Caco-2 (cell line): ENCODE results near the gene PROKR1. TPM values are rescaled to one million over a fixed set of nuclear protein-coding genes. Genes with fewer than 3 reads are reported as not detected.

Experiments used
- BruUV-seq: library from RNA; stranded (reverse); fragments of 400-500 nt; replicated peaks from 2 replicates; lab custom pipeline; 2021; lab: Mats Ljungman, UMichigan
- CTCF ChIA-PET: fragments of 300-600 bp; sonication (Branson Sonifier 250); formaldehyde crosslinking; loops from one replicate; lab custom pipeline; 2022; ENCODE audit warnings: antibody characterized with exemption; lab: Charles Lee
- POLR2A ChIA-PET: fragments of 300-600 bp; sonication (Branson Sonifier 250); formaldehyde crosslinking; loops from one replicate; lab custom pipeline; 2022; ENCODE audit warnings: antibody characterized with exemption; lab: Charles Lee
- DNase-seq, 2 experiments: peaks; one replicate each; pipeline versions ENCODE4 v3.0.0 to v3.0.0-alpha.2; 2020 to 2022
- H3K27me3 ChIP-seq: replicated peaks from 2 replicates; pipeline ENCODE4 v1.6.0; 2011; ENCODE audit warnings: low read length; ENCODE audit not compliant: control insufficient read depth, insufficient read depth
- H3K36me3 ChIP-seq: 2 replicates; pipeline ENCODE4 v1.5.1; 2011; ENCODE audit warnings: low read length; ENCODE audit not compliant: control insufficient read depth, insufficient read depth
- H3K4me1 ChIP-seq: fragments of 250-450 bp; sonication (Bioruptor Pico); 2 replicates; pipeline ENCODE4 v1.5.1; 2020; ENCODE audit warnings: mild to moderate bottlenecking
- H3K4me3 ChIP-seq: 2 replicates; pipeline ENCODE4 v1.5.1; 2011; ENCODE audit warnings: low read depth, mild to moderate bottlenecking, control low read depth, low read length
- H3K9me3 ChIP-seq: fragments of 250-450 bp; sonication (Bioruptor Pico); 2 replicates; pipeline ENCODE4 v1.5.1; 2020; ENCODE audit warnings: mild to moderate bottlenecking, moderate library complexity
- H3K27ac Mint-ChIP-seq: one replicate; pipeline ENCODE4 v1.8.0; 2022; ENCODE audit warnings: mixed read lengths; ENCODE audit not compliant: unreplicated experiment
- H3K27me3 Mint-ChIP-seq: one replicate; pipeline ENCODE4 v1.8.0; 2022; ENCODE audit warnings: mixed read lengths; ENCODE audit not compliant: insufficient read depth, unreplicated experiment
- H3K36me3 Mint-ChIP-seq: one replicate; pipeline ENCODE4 v1.8.0; 2022; ENCODE audit warnings: mild to moderate bottlenecking, mixed read lengths; ENCODE audit not compliant: insufficient read depth, unreplicated experiment
- H3K4me1 Mint-ChIP-seq: one replicate; pipeline ENCODE4 v1.8.0; 2022; ENCODE audit warnings: low read depth, mixed read lengths; ENCODE audit not compliant: unreplicated experiment
- H3K4me3 Mint-ChIP-seq: one replicate; pipeline ENCODE4 v1.8.0; 2022; ENCODE audit warnings: mild to moderate bottlenecking, moderate library complexity, mixed read lengths; ENCODE audit not compliant: unreplicated experiment
- H3K9me3 Mint-ChIP-seq: one replicate; pipeline ENCODE4 v1.8.0; 2022; ENCODE audit warnings: mixed read lengths; ENCODE audit not compliant: unreplicated experiment
- intact Hi-C: fragments of 100-400 bp; cut with micrococcal nuclease; formaldehyde crosslinking; loops from one replicate; pipeline ENCODE4 v1.10.0; 2022; ENCODE audit not compliant: unreplicated experiment
- total RNA-seq: library from RNA; stranded (reverse); gene quantifications from 2 replicates; pipeline ENCODE4 v1.2.3, GENCODE V29; 2022
- TF ChIP-seq, protein P1 (sequence below), 2 experiments: fragments of 200-600 bp in 1 of 2; IDR thresholded peaks; 1 replicate in 1 of 2; 2 replicates in 1 of 2; pipeline versions ENCODE4 v1.5.1 to v1.8.0; 2011 to 2022; ENCODE audit warnings: antibody characterized with exemption in 1 of 2, control low read depth in 1 of 2, inconsistent platforms in 1 of 2, low read depth in 1 of 2, low read length in 1 of 2, mild to moderate bottlenecking in 1 of 2, moderate library complexity in 1 of 2; ENCODE audit not compliant: insufficient read depth in 1 of 2, severe bottlenecking in 1 of 2, unreplicated experiment in 1 of 2

Gene PROKR1
- total RNA-seq, 1 experiment from 2014 or later, result 0.09 TPM

DNA sequence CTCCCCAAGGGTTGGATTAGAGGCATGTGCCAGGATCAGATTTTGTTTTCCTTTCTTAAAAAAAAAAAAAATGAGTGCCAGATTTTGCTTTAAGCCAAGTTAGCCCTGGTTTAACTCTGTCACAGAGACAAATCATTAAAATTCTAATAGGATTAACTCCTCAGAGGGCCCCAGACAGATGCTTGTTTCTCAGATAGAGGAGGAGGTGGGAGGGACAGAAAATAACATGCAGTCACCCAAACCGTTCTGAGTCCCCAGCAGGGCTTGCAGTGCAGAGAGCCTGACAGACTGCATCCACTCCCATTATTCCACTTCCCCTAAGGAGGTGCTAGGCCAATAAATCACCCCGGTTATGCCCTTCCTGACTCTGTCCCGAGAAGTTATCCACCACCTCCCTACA is 6.3 kb upstream of the PROKR1 start:
- H3K4me3 Mint-ChIP-seq, result no peak overlapping the region
- peaks cover 8% of the 10 kb centered on the region for H3K27me3 Mint-ChIP-seq
- TF ChIP-seq, protein P1, sequence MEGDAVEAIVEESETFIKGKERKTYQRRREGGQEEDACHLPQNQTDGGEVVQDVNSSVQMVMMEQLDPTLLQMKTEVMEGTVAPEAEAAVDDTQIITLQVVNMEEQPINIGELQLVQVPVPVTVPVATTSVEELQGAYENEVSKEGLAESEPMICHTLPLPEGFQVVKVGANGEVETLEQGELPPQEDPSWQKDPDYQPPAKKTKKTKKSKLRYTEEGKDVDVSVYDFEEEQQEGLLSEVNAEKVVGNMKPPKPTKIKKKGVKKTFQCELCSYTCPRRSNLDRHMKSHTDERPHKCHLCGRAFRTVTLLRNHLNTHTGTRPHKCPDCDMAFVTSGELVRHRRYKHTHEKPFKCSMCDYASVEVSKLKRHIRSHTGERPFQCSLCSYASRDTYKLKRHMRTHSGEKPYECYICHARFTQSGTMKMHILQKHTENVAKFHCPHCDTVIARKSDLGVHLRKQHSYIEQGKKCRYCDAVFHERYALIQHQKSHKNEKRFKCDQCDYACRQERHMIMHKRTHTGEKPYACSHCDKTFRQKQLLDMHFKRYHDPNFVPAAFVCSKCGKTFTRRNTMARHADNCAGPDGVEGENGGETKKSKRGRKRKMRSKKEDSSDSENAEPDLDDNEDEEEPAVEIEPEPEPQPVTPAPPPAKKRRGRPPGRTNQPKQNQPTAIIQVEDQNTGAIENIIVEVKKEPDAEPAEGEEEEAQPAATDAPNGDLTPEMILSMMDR (IDR thresholded peaks at IDR 0.05; ENCODE audit: insufficient read depth in 1 of 2, low read depth in 1 of 2, low read length in 1 of 2, severe bottlenecking in 1 of 2, unreplicated experiment in 1 of 2), result no peak
- H3K4me1 Mint-ChIP-seq, result no peaks in the 10 kb centered on the region
- H3K36me3 Mint-ChIP-seq, result no peaks in the 10 kb centered on the region
- no TSS peak for BruUV-seq
- H3K4me1 ChIP-seq, result no peaks in the 10 kb centered on the region
- H3K9me3 Mint-ChIP-seq, result no peaks in the 10 kb centered on the region
- no peaks in the 10 kb centered on the region for H3K27me3 ChIP-seq
- no peaks in the 10 kb centered on the region for H3K36me3 ChIP-seq
- POLR2A ChIA-PET, result no interaction called here
- intact Hi-C loops, result no loop called here
- DNase-seq, result no peak
- H3K27ac Mint-ChIP-seq, result no peak overlapping the region
- H3K4me3 ChIP-seq, result no peak overlapping the region
- H3K9me3 ChIP-seq, result no peaks in the 10 kb centered on the region
- CTCF ChIA-PET, result no interaction called here

DNA sequence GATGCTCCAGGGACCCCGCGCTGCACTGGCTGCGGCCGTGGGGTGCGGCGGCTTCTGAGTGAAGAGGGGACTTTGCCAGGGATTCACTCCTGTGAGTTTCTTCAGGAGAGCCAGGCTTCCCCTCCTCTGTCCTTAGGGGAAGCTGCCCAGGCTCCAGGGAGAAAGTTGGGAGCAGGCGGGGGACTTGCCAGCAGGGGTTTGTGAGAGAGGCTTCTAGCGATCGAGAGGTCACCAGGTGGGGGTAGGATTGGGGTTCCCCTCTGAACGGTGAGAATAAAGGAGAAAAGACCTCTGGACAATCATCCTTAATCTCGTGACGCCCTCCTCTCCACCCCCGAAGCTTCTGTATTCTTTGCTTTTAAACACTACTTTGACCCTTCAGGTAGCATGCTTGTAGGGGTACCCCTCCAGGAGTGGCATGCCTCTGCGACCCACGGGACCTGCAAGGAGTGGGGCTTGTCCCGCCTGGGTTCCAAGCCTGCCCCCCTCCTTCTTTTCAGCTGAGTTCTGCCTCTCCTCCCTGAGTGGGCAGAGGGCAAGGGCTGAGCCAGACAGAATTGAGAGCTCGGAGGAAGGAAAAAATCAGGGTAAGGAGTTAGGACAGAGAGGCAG is 601 bp downstream of the PROKR1 start:
- Mint-ChIP-seq H3K27ac (no peak overlapping the region), H3K4me3 (peak overlapping the region; percentile 64), H3K36me3 (no peaks in the 10 kb centered on the region), H3K4me1 (no peaks in the 10 kb centered on the region), H3K9me3 (no peaks in the 10 kb centered on the region), H3K27me3 (peaks cover 38% of the 10 kb centered on the region)
- no peak for DNase-seq
- ChIA-PET CTCF (interaction anchor here (1.2 to 3.0 kb wide), 3 partner anchors 49 to 181 kb away, joined by 3 to 17 read pairs (median 6); no protein-coding TSS in a partner anchor), POLR2A (no interaction called here)
- no peaks in the 10 kb centered on the region for H3K9me3 ChIP-seq
- H3K36me3 ChIP-seq, result no peaks in the 10 kb centered on the region
- intact Hi-C loops, result no loop called here
- TF ChIP-seq, protein P1 (IDR thresholded peaks at IDR 0.05; ENCODE audit: insufficient read depth in 1 of 2, low read depth in 1 of 2, low read length in 1 of 2, severe bottlenecking in 1 of 2, unreplicated experiment in 1 of 2), result no peak
- H3K4me3 ChIP-seq, result peak overlapping the region; percentile 43
- H3K4me1 ChIP-seq, result no peaks in the 10 kb centered on the region
- BruUV-seq, result no TSS peak
- H3K27me3 ChIP-seq, result peaks cover 5% of the 10 kb centered on the region

DNA sequence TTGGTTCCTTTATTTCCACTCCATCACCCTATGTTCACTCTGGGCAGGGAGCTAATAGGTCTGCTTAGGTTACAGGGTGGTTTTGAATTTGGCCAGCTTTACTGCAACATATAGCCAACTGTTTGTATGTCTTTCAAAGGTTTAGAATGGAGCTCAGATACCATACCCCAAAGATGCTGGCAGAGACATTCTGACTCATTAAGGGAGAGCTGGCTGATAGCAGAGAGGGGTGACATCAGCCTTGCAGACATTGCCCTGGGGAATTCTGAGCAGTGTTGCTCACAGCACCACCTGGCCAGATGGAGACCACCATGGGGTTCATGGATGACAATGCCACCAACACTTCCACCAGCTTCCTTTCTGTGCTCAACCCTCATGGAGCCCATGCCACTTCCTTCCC is 2.1 kb downstream of the PROKR1 start:
- H3K4me3 Mint-ChIP-seq, result no peak overlapping the region
- CTCF ChIA-PET, result interaction anchor here (1.1 to 3.0 kb wide), 4 partner anchors 104 to 182 kb away, joined by 3 to 17 read pairs (median 12); partner anchors contain the start of genes APLF and FBXO48
- peaks cover 43% of the 10 kb centered on the region for H3K27me3 Mint-ChIP-seq
- no peak overlapping the region for H3K27ac Mint-ChIP-seq
- POLR2A ChIA-PET, result no interaction called here
- TF ChIP-seq, protein P1 (IDR thresholded peaks at IDR 0.05; ENCODE audit: insufficient read depth in 1 of 2, low read depth in 1 of 2, low read length in 1 of 2, severe bottlenecking in 1 of 2, unreplicated experiment in 1 of 2), result no peak
- no peaks in the 10 kb centered on the region for H3K36me3 Mint-ChIP-seq
- no peak for DNase-seq
- Histone ChIP-seq H3K36me3 (no peaks in the 10 kb centered on the region), H3K27me3 (peaks cover 5% of the 10 kb centered on the region), H3K9me3 (no peaks in the 10 kb centered on the region), H3K4me3 (no peak overlapping the region), H3K4me1 (no peaks in the 10 kb centered on the region)
- BruUV-seq, result no TSS peak
- H3K9me3 Mint-ChIP-seq, result no peaks in the 10 kb centered on the region
- no peaks in the 10 kb centered on the region for H3K4me1 Mint-ChIP-seq
- intact Hi-C loops, result loop anchor here (5.0 kb wide), 1 partner anchor 48 kb away; no protein-coding TSS in a partner anchor
